HFF-Myc (cell line): Measurements from ENCODE around the gene RBM23.
"Not testable (repeated sequence)": the region's sequence is repeated elsewhere in the genome, so short reads cannot be mapped to it uniquely, and the experiment has no call there.

Experiments
- DNase-seq: peaks from one replicate; pipeline ENCODE4 v3.0.0-alpha.2; 2011; ENCODE audit warnings: low read depth; ENCODE audit errors: extremely low read depth
- H3K4me3 ChIP-seq: replicated peaks from 2 replicates; pipeline ENCODE4 v1.5.1; 2011; ENCODE audit warnings: low read depth, mild to moderate bottlenecking, control low read depth, low read length
- CTCF ChIP-seq: IDR thresholded peaks from 2 replicates; pipeline ENCODE4 v1.5.1; 2012; ENCODE audit warnings: mild to moderate bottlenecking, low read depth, low read length, control low read depth; ENCODE audit errors: missing control alignments

The RBM23 gene

GRCh38 chr14:22852940-22853767, 65.8 kb downstream of the RBM23 start:
- peak overlapping the region; percentile 27 for H3K4me3 ChIP-seq
- TF ChIP-seq CTCF = peak; percentile 81
- DNase-seq = no peak

- H3K4me3 ChIP-seq = no peak overlapping the region
- no peak for TF ChIP-seq CTCF
- no peak for DNase-seq
These were observed 66.4 kb downstream of the RBM23 start for GRCh38 chr14:22852599-22852939.

- DNase-seq, H3K4me3 ChIP-seq: not testable (repeated sequence)
These were observed 66.8 kb downstream of the RBM23 start for GRCh38 chr14:22852178-22852577.

GRCh38 chr14:22850944-22851764, 67.8 kb downstream of the RBM23 start:
- no peak overlapping the region for H3K4me3 ChIP-seq
- no peak for TF ChIP-seq CTCF
- no peak for DNase-seq

- no peak overlapping the region for H3K4me3 ChIP-seq
- no peak for TF ChIP-seq CTCF
- DNase-seq = no peak
These were observed 69.6 kb downstream of the RBM23 start for GRCh38 chr14:22849212-22849819.

GRCh38 chr14:22848351-22849164, 70.4 kb downstream of the RBM23 start:
- no peak overlapping the region for H3K4me3 ChIP-seq
- no peak for TF ChIP-seq CTCF
- DNase-seq = peak; percentile 88
